ENCODE data around the gene WDR37. TPM values are rescaled to one million over a fixed set of nuclear protein-coding genes. Genes with fewer than 3 reads are reported as not detected.

WDR37 gene
- total and polyA plus RNA-seq, 12 donors, result 15.8 to 32.7 (median 23.3) TPM

DNA sequence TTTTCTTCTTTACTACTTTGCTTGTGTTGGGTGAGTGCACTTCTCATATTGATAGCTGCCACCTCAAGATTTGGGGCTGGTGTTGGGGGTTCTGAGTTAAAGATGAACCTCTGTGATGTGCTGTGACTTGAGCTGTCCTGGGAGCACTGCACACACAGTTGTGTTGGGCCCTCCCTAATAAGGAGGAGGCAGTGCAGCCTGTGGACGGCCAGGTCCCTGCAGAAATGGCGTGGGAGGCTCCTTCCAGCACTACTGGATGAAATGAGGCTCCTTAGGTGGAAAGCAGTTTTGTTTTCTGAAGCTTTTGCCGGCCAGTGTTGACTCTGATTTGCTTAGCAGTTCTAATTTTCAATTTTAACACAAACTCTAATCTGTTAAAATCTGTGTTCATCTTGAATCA is 44.0 kb downstream of the WDR37 start:
- Histone ChIP-seq H3K36me3 (replicated peaks in 1 of 2) (peaks cover 0 to 73% of the 10 kb centered on the region in 2 donors), H3K4me3 (no peak overlapping the region), H3K27ac (no peak overlapping the region), H3K9me3 (replicated peaks in 1 of 3) (no peaks in the 10 kb centered on the region), H3K27me3 (no peaks in the 10 kb centered on the region), H3K4me1 (replicated peaks in 1 of 2) (no peaks in the 10 kb centered on the region)
- intact Hi-C loops (cut with DNase I), result no loop called here
- TF ChIP-seq, protein P1, sequence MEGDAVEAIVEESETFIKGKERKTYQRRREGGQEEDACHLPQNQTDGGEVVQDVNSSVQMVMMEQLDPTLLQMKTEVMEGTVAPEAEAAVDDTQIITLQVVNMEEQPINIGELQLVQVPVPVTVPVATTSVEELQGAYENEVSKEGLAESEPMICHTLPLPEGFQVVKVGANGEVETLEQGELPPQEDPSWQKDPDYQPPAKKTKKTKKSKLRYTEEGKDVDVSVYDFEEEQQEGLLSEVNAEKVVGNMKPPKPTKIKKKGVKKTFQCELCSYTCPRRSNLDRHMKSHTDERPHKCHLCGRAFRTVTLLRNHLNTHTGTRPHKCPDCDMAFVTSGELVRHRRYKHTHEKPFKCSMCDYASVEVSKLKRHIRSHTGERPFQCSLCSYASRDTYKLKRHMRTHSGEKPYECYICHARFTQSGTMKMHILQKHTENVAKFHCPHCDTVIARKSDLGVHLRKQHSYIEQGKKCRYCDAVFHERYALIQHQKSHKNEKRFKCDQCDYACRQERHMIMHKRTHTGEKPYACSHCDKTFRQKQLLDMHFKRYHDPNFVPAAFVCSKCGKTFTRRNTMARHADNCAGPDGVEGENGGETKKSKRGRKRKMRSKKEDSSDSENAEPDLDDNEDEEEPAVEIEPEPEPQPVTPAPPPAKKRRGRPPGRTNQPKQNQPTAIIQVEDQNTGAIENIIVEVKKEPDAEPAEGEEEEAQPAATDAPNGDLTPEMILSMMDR (IDR thresholded peaks at IDR 0.05), result no peak
- no peak for TF ChIP-seq POLR2A (IDR thresholded peaks at IDR 0.05)
- WGBS, 4 donors, result 86 to 90% (median 88%) methylated on average over 3 of the region's 3 CpGs
- no peak for DNase-seq

DNA sequence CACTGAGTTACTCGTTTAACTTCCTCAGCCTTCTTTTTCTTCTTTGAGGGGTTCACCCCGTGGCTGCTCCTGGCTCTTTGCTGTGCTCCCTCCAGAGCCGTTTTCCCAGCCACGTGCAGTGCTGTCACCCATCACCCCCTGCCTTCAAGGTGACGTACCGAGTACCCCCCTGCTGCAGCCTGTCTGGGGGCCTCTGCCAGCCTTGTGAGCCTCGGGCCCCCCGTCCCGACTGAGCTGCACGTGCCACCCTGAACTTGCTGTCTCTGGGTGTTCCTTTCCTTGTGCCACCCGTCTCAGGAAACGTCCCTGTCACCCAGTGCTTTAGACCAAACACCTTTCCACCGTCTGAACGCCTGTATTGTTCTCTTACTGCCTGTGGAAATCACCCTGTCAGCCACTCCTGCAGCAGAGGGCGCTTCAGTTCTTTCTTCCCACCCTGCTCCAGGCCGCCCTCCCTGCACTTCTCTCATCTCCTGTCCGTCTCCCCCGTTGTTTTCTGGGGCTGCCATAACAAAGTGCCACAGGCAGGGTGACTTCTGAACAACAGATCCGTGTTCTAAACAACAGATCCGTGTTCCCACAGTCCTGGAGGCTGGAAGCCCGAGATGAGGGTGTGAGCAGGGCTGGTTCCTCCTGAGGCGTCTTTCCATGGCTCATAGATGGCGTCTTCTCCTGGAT is 44.6 kb downstream of the WDR37 start:
- TF ChIP-seq POLR2A (IDR thresholded peaks at IDR 0.05), result no peak
- TF ChIP-seq, protein P1 (IDR thresholded peaks at IDR 0.05), result no peak
- H3K36me3 ChIP-seq (replicated peaks in 1 of 2), result peaks cover 0 to 73% of the 10 kb centered on the region in 2 donors
- intact Hi-C loops (cut with DNase I), result no loop called here

DNA sequence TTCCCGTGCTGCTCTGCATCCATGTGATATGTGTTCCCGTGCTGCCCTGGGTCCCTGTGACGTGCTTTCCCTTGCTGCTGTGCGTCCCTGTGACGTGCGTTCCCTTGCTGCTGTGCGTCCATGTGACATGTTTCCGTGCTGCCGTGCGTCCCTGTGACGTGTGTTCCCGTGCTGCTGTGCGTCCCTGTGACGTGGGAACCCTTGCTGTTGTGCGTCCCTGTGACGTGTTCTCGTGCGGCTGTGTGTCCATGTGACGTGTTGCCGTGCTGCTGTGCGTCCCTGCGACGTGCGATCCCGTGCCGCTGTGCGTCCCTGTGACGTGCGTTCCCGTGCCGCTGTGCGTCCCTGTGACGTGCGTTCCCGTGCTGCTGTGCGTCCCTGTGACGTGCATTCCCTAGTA is 45.8 kb downstream of the WDR37 start:
- no peak for TF ChIP-seq POLR2A (IDR thresholded peaks at IDR 0.05)
- TF ChIP-seq, protein P1 (IDR thresholded peaks at IDR 0.05), result no peak
- 94 to 97% (median 95%) methylated on average over 33 to 37 of the region's 37 CpGs for WGBS, 4 donors
- H3K4me1 ChIP-seq (replicated peaks in 1 of 2), result no peaks in the 10 kb centered on the region
- H3K4me3 ChIP-seq, result no peak overlapping the region
- no peaks in the 10 kb centered on the region for H3K9me3 ChIP-seq (replicated peaks in 1 of 3)
- no peaks in the 10 kb centered on the region for H3K27me3 ChIP-seq
- intact Hi-C loops (cut with DNase I), result no loop called here
- DNase-seq, result no peak
- peaks cover 0 to 70% of the 10 kb centered on the region in 2 donors for H3K36me3 ChIP-seq (replicated peaks in 1 of 2)
- no peak overlapping the region for H3K27ac ChIP-seq

More for the DNA sequence above, 44.6 kb downstream of the WDR37 start:
- WGBS, 4 donors, result 81 to 86% (median 84%) methylated on average over 23 of the region's 23 CpGs
- H3K9me3 ChIP-seq (replicated peaks in 1 of 3), result no peaks in the 10 kb centered on the region
- no peak overlapping the region for H3K4me3 ChIP-seq
- no peak overlapping the region for H3K27ac ChIP-seq
- H3K4me1 ChIP-seq (replicated peaks in 1 of 2), result no peaks in the 10 kb centered on the region
- DNase-seq, result no peak
- H3K27me3 ChIP-seq, result no peaks in the 10 kb centered on the region

DNA sequence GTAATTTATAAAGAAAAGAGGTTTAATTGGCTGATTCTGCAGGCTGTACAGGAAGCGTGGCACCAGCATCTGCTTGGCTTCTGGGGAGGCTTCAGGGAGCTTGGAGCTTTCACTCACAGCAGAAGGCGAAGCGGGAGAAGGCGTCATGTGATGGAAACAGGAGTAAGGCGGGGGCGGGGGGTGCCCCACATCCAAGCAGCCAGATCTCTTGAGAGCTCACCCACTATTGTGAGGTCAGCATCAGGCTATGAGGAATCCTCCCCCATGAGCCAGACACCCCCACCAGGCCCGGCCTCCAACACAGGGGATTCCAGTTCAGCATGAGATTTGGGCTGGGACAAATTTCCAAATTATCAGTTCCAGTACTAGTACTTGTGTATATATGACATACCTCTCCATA is 46.2 kb downstream of the WDR37 start:
- intact Hi-C loops (cut with DNase I), result no loop called here
- Histone ChIP-seq H3K36me3 (replicated peaks in 1 of 2) (peaks cover 0 to 70% of the 10 kb centered on the region in 2 donors), H3K27ac (no peak overlapping the region)

More for the DNA sequence above, 46.2 kb downstream of the WDR37 start:
- no peaks in the 10 kb centered on the region for H3K27me3 ChIP-seq
- DNase-seq, result peak in 1 of 7 donors; percentile 50
- no peaks in the 10 kb centered on the region for H3K9me3 ChIP-seq (replicated peaks in 1 of 3)
- TF ChIP-seq, protein P1 (IDR thresholded peaks at IDR 0.05), result no peak
- TF ChIP-seq POLR2A (IDR thresholded peaks at IDR 0.05), result no peak
- 94 to 96% (median 94%) methylated on average over 7 of the region's 7 CpGs for whole genome bisulfite sequencing, 4 donors
- no peaks in the 10 kb centered on the region for H3K4me1 ChIP-seq (replicated peaks in 1 of 2)
- no peak overlapping the region for H3K4me3 ChIP-seq
